HG03521 (cell line): ENCODE measurements around the gene COBLL1.
"Not testable (repeated sequence)": the region's sequence is repeated elsewhere in the genome, so short reads cannot be mapped to it uniquely, and the experiment has no call there.

Experiments used
- ATAC-seq: cut with Tn5 transposase; IDR thresholded peaks from one replicate; pipeline ENCODE4 v1.9.1; 2021; ENCODE audit warnings: mild to moderate bottlenecking, moderate library complexity; ENCODE audit not compliant: unreplicated experiment

Gene COBLL1

GRCh38 chr2:164719996-164720941 is 121.4 kb downstream of the COBLL1 start:
- no peak for ATAC-seq

- ATAC-seq, result no peak
Observed at GRCh38 chr2:164717000-164717803, 124.4 kb downstream of the COBLL1 start.

- ATAC-seq, result no peak
Observed at GRCh38 chr2:164714471-164714870, 127.2 kb downstream of the COBLL1 start.

DNA sequence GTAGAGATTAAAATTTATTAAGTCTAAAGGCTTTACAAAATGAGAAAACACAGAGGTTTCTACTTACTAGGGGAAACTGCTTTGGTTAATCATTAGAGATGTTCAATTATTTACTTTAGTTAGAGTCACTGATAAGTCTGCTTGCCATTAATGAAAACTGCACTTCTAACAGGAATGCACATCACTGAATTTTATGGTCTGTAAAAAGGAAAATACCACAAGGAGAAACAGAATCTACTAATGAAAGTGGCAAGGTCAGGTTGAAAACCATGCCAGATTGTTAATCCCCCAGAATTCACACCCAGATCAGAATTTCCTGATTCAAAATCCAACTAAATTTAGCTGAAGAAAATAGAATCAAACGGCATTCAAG is 129.9 kb downstream of the COBLL1 start:
- no peak for ATAC-seq

GRCh38 chr2:164710837-164711765 is 130.5 kb downstream of the COBLL1 start:
- no peak for ATAC-seq

DNA sequence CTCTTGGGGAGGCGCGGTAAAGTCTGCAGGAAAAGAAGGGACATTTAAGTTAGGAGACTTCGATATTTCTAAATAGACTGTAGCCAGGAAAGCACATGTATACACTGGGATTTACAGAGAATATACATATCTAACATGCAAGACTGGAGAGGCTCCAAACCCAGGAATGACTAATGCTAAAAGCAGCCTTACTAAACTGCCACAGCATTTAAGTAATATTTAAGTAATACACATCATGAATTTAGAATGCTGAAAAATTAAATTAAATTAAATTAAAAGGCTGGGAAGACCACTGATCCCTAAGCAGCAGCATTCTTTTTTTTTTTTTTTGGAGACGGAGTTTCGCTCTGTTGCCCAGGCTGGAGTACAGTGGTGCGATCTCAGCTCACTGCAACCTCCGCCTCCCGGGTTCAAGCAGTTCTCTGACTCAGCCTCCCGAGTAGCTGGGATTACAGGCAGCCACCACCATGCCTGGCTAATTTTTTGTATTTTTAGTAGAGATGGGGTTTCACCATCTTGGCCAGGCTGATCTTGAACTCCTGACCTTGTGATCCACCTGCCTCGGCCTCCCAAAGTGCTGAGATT is 131.3 kb downstream of the COBLL1 start:
- not testable (repeated sequence) for ATAC-seq

DNA sequence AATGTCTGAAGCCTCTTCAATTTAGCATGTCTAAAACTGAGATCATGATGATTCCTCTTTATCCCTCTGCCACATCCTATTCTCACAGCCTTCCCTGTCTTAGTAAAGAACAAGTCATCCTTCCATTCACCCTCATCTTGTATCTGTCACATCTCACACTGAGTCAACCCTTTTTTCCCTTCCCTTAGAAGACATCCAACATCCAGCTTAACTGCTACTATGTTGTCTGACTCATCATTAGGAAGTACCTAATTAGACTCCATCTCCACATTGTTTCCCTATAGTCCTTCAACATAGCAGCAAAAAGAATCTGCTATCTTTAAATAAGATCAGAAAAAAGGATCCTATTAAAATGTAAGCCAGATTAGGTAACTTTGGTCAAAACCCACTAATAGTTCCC is 135.1 kb downstream of the COBLL1 start:
- ATAC-seq, result no peak

DNA sequence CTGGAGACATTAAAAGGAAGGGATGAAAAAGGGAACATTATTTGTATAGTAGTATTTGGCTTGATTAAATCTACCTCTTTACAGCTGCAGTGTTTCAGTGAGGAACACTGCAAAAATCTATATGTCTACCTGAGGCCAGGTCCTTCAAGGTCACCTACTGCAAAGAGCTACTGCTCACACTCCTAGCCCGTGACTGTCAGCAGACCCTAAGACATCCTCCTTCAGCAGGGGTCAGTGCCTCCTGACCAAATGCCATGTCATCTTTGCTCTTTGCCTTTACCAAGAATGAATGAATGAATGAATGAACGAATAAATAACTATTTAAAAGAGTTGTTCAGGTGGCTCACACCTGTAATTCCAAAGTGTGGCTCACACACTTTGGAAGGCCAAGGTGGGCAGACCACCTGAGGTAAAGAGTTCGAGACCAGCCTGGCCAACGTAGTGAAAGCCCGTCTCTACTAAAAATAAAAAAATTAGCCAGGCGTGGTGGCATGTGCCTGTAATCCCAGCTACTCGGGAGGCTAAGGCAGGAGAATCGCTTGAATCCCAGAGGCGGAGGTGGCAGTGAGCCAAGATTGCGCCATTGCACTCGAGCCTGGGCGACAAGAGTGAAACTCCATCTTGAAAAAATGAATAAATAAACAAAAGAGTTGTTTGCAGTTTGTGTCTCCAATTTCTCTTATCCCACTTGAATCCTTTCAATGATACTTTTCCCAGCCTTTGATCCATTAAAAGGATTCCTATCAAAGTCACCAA is 136.0 kb downstream of the COBLL1 start:
- no peak for ATAC-seq

DNA sequence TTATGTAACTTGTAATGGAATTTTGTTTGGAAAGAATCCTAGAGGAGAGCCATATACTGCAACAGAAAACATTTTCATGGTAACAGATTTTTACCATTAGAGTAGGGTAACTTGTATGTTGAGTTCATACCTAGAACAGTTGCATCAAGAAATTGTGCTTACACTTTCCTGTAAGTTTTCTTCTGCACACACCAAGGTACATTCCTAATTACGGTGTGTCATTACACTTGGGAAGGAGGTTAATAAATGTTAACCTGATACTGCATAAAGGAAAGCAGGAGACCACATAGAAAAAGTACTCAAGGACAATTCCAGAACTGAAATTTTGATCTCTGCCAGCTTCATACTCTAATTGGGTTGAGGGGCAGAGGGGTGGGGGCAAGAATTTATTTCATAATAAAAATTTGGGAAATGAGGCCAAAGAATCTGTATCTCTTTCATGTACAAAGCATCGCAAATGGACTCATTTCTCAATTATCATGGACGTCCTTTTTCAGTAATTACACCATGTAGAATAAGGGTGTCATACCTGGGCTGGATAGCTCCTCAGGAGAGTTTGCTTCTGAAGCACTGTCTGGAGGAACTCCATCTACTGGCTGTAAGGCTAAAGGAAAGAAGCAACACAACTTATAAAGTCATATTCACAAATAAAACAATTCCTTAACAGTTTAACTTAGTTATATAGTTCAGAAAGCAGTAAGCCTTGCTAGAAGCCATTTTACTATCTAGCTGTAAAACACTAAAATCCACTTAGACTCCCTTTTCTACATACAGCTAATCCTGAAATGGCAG is 137.5 kb downstream of the COBLL1 start:
- no peak for ATAC-seq

- no peak for ATAC-seq
Observed at GRCh38 chr2:164701565-164701964, 140.1 kb downstream of the COBLL1 start.

DNA sequence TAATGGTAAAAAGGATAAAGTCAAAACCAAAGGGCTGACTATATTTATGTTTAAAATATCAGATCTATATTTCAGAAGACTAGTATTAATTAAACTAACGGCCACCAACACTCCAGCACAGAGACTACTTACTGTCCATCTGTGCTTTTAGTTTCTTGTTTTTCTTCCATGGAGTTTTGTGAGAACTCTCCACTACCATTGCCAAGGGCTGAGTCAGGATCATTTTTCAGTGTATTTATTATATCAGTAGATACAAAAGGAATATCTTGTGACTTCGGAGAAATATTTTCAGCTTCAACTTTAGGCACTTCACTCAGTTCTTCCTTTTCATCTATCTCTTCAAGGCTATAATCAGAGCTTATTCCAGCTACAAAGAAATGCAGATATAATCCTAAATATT is 141.2 kb downstream of the COBLL1 start:
- no peak for ATAC-seq

GRCh38 chr2:164697688-164698461 is 143.7 kb downstream of the COBLL1 start:
- ATAC-seq, result no peak

DNA sequence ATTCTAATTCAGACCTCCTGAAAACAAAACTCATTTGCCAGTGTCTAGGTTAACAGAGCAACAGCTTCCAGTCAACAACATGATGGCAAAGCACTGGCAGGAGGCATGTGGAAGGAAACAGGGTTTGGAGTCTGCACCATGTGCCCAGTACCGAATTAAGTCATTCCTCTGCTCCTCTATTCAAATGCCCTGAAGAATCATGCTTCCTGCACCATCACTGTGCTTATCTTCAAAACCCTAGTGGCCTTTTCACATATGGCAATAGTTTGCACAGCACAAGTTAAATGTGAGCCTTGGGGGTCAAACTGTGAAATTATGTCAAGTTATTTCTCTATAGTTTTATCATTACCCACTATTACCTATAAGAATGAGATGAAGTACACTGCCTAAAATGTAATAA is 145.0 kb downstream of the COBLL1 start:
- no peak for ATAC-seq

DNA sequence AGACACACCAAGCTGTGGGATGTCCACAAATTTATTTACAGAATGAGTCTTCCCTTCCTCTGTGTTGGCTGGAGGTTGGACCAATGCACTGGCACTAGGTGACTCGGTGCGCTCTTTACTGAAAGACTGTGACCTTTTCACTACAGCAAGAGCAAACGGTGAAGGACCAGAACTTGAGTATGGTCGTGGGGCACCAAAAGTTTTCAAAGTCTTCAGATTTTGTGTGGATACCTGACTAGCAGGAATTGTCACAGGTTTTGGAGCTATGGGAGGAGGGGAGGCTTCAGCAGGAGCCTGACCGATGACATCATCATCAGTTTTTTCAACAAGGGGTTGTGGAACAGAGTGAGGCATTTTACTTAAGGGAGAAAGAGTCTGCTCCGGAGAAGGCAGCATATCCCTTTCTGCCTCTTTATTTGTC is 147.3 kb downstream of the COBLL1 start:
- no peak for ATAC-seq

DNA sequence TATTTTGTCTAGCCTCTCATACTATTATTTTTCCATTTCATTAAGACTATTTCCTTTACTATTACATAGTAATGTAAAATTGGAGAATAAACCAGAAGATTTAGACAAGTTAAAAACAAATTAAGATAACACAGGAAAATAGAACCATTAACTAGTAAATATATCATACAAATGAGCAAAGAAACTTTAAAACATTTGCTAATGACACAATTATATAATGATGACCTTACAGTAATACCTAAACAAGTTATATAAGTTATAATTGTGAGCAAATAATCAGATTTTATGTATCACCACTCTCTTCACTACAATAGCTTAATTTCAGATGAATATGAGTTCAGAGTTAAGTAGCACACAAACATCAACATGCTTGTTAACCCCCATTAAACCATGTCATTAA is 147.8 kb downstream of the COBLL1 start:
- ATAC-seq, result no peak

DNA sequence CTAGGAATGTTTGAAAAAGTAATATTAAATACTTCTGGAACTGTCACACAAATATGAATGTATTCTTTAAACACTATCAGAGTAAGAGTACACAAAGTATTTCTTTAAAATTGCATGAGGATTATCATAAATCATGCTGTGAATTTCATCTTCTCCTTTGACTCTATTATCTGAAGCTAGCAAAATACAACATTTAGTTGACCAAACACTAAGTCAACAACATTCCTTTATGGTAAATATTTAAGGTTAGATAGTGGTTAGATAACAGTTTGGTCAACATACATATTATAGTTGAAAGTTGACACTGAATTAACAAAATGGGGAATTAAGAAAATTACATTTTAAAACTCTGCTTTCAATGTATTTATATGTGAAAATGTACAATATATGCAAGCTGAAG is 148.2 kb downstream of the COBLL1 start:
- no peak for ATAC-seq

DNA sequence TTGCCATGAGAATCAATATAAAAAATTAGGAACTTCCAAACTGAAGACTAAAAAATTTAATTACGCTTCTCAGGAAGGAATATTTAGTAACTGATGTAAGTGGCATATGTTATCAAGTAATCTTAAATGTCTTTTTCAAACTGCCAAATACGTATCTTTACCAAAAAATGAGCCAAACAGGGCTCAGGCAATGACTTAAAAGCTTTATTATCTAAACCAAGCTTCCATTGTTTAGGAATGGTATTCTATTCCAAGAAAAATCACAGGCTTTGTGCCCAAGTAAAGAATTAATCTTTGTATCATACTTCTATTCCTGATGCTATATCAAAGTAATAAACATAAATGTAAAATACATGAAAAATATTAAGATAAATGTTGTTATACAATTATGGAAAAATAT is 148.7 kb downstream of the COBLL1 start:
- no peak for ATAC-seq

DNA sequence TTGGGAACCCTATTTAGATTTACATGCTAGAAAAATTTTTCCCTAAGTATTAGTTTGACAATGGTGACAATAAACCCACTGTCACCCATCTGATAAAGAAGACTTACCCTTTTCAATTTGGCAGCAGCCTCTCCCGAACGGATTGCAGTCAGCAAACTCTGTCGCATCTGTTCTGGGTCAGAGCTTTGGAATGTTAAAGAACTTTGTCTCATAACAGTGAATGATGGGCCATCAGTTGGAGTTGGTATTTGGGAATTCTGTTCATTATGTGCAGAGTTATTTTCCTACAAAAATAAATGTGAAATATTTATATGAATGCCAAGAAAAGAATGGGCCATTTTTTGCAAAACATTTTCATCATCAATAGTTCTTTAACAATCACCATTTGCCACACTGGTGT is 149.5 kb downstream of the COBLL1 start:
- no peak for ATAC-seq
